B cell (primary cell): ENCODE results near the gene OR2T2.
"Not testable (repeated sequence)": the region's sequence is repeated elsewhere in the genome, so short reads cannot be mapped to it uniquely, and the experiment has no call there.

ENCODE experiments used
- CTCF ChIP-seq: fragments of 200-600 bp; IDR thresholded peaks from one replicate; pipeline ENCODE4 v1.8.0; 2022; ENCODE audit warnings: antibody characterized with exemption, mild to moderate bottlenecking
- EZH2 ChIP-seq: IDR thresholded peaks from 2 replicates; pipeline ENCODE4 v1.6.1; 2012; ENCODE audit warnings: borderline replicate concordance, low read depth, mild to moderate bottlenecking, moderate library complexity, low read length; ENCODE audit not compliant: insufficient read depth, poor library complexity, severe bottlenecking

GRCh38 chr1:248433811-248434415 is 11.5 kb upstream of the OR2T2 start:
- not testable (repeated sequence) for TF ChIP-seq CTCF, EZH2
